DND-41 (cell line): ENCODE data around the gene RMND5B.
A peak's percentile ranks its signal among the peaks of the same experiment; 100 is the strongest.

Source experiments
- ATAC-seq: fragments of 200-7000 bp; cut with Tn5 transposase; 3 replicates; pipeline ENCODE4 v1.9.1; 2021; ENCODE audit warnings: low read depth; ENCODE audit not compliant: insufficient read depth
- DNase-seq: peaks from one replicate; pipeline ENCODE4 v3.0.0-alpha.2; 2020
- H2AFZ ChIP-seq: 2 replicates; pipeline ENCODE4 v1.6.0; 2012; ENCODE audit warnings: low read depth, low read length
- H3K27ac ChIP-seq: 2 replicates; pipeline ENCODE4 v1.5.1; 2012; ENCODE audit warnings: low read length, inconsistent platforms
- H3K27me3 ChIP-seq: fragments of 200-600 bp; sonication (generic); 2 replicates; pipeline ENCODE4 v1.6.0; 2012; ENCODE audit warnings: low read length, mild to moderate bottlenecking, inconsistent platforms; ENCODE audit not compliant: insufficient read depth, poor library complexity
- H3K36me3 ChIP-seq: 2 replicates; pipeline ENCODE4 v1.5.1; 2012; ENCODE audit warnings: low read length, inconsistent platforms; ENCODE audit not compliant: insufficient read depth
- H3K4me1 ChIP-seq: 2 replicates; pipeline ENCODE4 v1.5.1; 2012; ENCODE audit warnings: mild to moderate bottlenecking, low read length; ENCODE audit not compliant: insufficient read depth
- H3K4me2 ChIP-seq: 2 replicates; pipeline ENCODE4 v1.6.0; 2012; ENCODE audit warnings: mild to moderate bottlenecking, moderate library complexity, low read length, inconsistent platforms; ENCODE audit not compliant: insufficient read depth
- H3K4me3 ChIP-seq, 2 experiments: fragments of 200-600 bp in 1 of 2; shearing (Covaris generic) in 1 of 2; 2 replicates each; pipeline ENCODE4 v1.5.1; 2012 to 2016; ENCODE audit warnings: inconsistent platforms in 2 of 2, low read length in 2 of 2, mild to moderate bottlenecking in 2 of 2, low read depth in 1 of 2, moderate library complexity in 1 of 2
- H3K79me2 ChIP-seq: 2 replicates; pipeline ENCODE4 v1.6.0; 2012; ENCODE audit warnings: low read length, inconsistent platforms; ENCODE audit not compliant: insufficient read depth
- H3K9ac ChIP-seq: 2 replicates; pipeline ENCODE4 v1.6.0; 2012; ENCODE audit warnings: low read depth, mild to moderate bottlenecking, inconsistent platforms, low read length, moderate library complexity
- H3K9me3 ChIP-seq: 2 replicates; pipeline ENCODE4 v1.5.1; 2012; ENCODE audit warnings: low read length, moderate library complexity, mild to moderate bottlenecking, inconsistent platforms; ENCODE audit not compliant: insufficient read depth, severe bottlenecking
- H4K20me1 ChIP-seq: 2 replicates; pipeline ENCODE4 v1.6.0; 2012; ENCODE audit warnings: low read length; ENCODE audit not compliant: insufficient read depth
- CTCF ChIP-seq: IDR thresholded peaks from 2 replicates; pipeline ENCODE4 v1.5.1; 2012; ENCODE audit warnings: borderline replicate concordance, low read length, moderate library complexity, mild to moderate bottlenecking; ENCODE audit not compliant: poor library complexity, severe bottlenecking; ENCODE audit errors: extremely low read depth
- EZH2 ChIP-seq: IDR thresholded peaks from 3 replicates; pipeline ENCODE4 v1.6.1; 2012; ENCODE audit warnings: borderline replicate concordance, low read depth, mild to moderate bottlenecking, moderate library complexity, low read length, inconsistent platforms; ENCODE audit not compliant: severe bottlenecking

The RMND5B gene

GRCh38 chr5:178145965-178146820 lies 15.4 kb downstream of the RMND5B start:
- Histone ChIP-seq H3K79me2 (no peaks in the 10 kb centered on the region; the same call in 1 of the 2 replicates), H3K4me3 (no peak overlapping the region), H2AFZ (no peak overlapping the region), H4K20me1 (peaks cover 44% of the 10 kb centered on the region), H3K4me1 (peaks cover 4% of the 10 kb centered on the region; the same call in 1 of the 2 replicates), H3K4me2 (no peak overlapping the region), H3K9ac (no peak overlapping the region), H3K9me3 (no peaks in the 10 kb centered on the region), H3K27ac (no peak overlapping the region), H3K36me3 (peaks cover 92% of the 10 kb centered on the region), H3K27me3 (no peaks in the 10 kb centered on the region)
- DNase-seq, result peak; percentile 63
- peak; percentile 69 for ATAC-seq
- TF ChIP-seq CTCF, result peak; percentile 82
- TF ChIP-seq EZH2, result no peak

- no peak for ATAC-seq
- Histone ChIP-seq H3K27me3 (no peaks in the 10 kb centered on the region), H3K79me2 (peaks cover 8% of the 10 kb centered on the region), H3K27ac (no peak overlapping the region), H2AFZ (no peak overlapping the region), H3K4me3 (no peak overlapping the region), H3K36me3 (peaks cover 92% of the 10 kb centered on the region), H4K20me1 (peaks cover 48% of the 10 kb centered on the region), H3K9ac (no peak overlapping the region), H3K9me3 (no peaks in the 10 kb centered on the region), H3K4me2 (no peak overlapping the region), H3K4me1 (peaks cover 16% of the 10 kb centered on the region)
- TF ChIP-seq CTCF, result no peak
- no peak for TF ChIP-seq EZH2
- no peak for DNase-seq
These were observed 16.6 kb downstream of the RMND5B start for GRCh38 chr5:178147406-178147805.

GRCh38 chr5:178149199-178149932 lies 18.6 kb downstream of the RMND5B start:
- H3K9ac ChIP-seq, result no peak overlapping the region
- H3K9me3 ChIP-seq, result no peaks in the 10 kb centered on the region
- peaks cover 77% of the 10 kb centered on the region for H3K36me3 ChIP-seq
- ATAC-seq, result no peak
- no peak overlapping the region for H3K4me2 ChIP-seq
- DNase-seq, result no peak
- peaks cover 20% of the 10 kb centered on the region for H3K79me2 ChIP-seq
- H3K27me3 ChIP-seq, result no peaks in the 10 kb centered on the region
- no peak overlapping the region for H2AFZ ChIP-seq
- H4K20me1 ChIP-seq, result peaks cover 49% of the 10 kb centered on the region
- H3K4me3 ChIP-seq, result no peak overlapping the region
- peaks cover 30% of the 10 kb centered on the region for H3K4me1 ChIP-seq
- TF ChIP-seq EZH2 (no peak), CTCF (no peak)
- H3K27ac ChIP-seq, result no peak overlapping the region
